PFSK-1 (cell line): Measurements from ENCODE around the gene ALS2CL.

Experiments
- POLR2AphosphoS5 ChIP-seq: IDR thresholded peaks from 2 replicates; pipeline ENCODE4 v1.6.1; 2012; ENCODE audit warnings: low read depth, mild to moderate bottlenecking, control low read depth, low read length, moderate library complexity
- REST ChIP-seq, 2 experiments: IDR thresholded peaks; 2 replicates each; pipeline versions ENCODE4 v1.6.1 to v1.8.0; 2011 to 2012; ENCODE audit warnings: low read depth in 2 of 2, low read length in 2 of 2, control low read depth in 1 of 2, inconsistent platforms in 1 of 2, mild to moderate bottlenecking in 1 of 2, moderate library complexity in 1 of 2; ENCODE audit not compliant: insufficient read depth in 1 of 2
- SIN3A ChIP-seq: IDR thresholded peaks from 2 replicates; pipeline ENCODE4 v1.6.1; 2012; ENCODE audit warnings: mild to moderate bottlenecking, low read length, moderate library complexity, borderline replicate concordance; ENCODE audit not compliant: insufficient read depth
- TAF1 ChIP-seq: IDR thresholded peaks from 2 replicates; pipeline ENCODE4 v1.6.1; 2012; ENCODE audit warnings: low read length, control low read depth, borderline replicate concordance; ENCODE audit not compliant: insufficient read depth

- TF ChIP-seq POLR2AphosphoS5 = no peak
- no peak for TF ChIP-seq TAF1
- no peak for TF ChIP-seq SIN3A
- no peak for TF ChIP-seq REST (IDR thresholded peaks at IDR 0.05; ENCODE audit: insufficient read depth in 1 of 2, low read depth in 2 of 2, low read length in 2 of 2)
Measured at GRCh38 chr3:46710229-46710628, 16.8 kb upstream of the ALS2CL start.
